C1 segment of cervical spinal cord (tissue), 14 donors: ENCODE measurements around the gene FCRL5.
"Not testable (repeated sequence)": the region's sequence is repeated elsewhere in the genome, so short reads cannot be mapped to it uniquely, and the experiment has no call there.

Source experiments
- DNase-seq, 14 donors: peaks; one replicate each; lab custom pipeline; 2025; lab: John Stamatoyannopoulos, UW

Gene FCRL5

GRCh38 chr1:157487504-157487903 lies 64.8 kb downstream of the FCRL5 start:
- DNase-seq: no peak

GRCh38 chr1:157487096-157487495 lies 65.2 kb downstream of the FCRL5 start:
- no peak for DNase-seq

GRCh38 chr1:157486400-157486799 lies 65.9 kb downstream of the FCRL5 start:
- DNase-seq: not testable (repeated sequence)

GRCh38 chr1:157485793-157486192 lies 66.5 kb downstream of the FCRL5 start:
- DNase-seq: no peak

GRCh38 chr1:157484573-157484972 lies 67.7 kb downstream of the FCRL5 start:
- DNase-seq: no peak

GRCh38 chr1:157483635-157484034 lies 68.7 kb downstream of the FCRL5 start:
- no peak for DNase-seq

- no peak for DNase-seq
These were observed 69.6 kb downstream of the FCRL5 start for GRCh38 chr1:157482717-157483116.

GRCh38 chr1:157482174-157482573 lies 70.1 kb downstream of the FCRL5 start:
- DNase-seq: no peak

- no peak for DNase-seq
These were observed 74.3 kb downstream of the FCRL5 start for GRCh38 chr1:157478030-157478429.

- no peak for DNase-seq
These were observed 74.9 kb downstream of the FCRL5 start for GRCh38 chr1:157477419-157477818.

GRCh38 chr1:157472959-157473358 lies 79.4 kb downstream of the FCRL5 start:
- DNase-seq: no peak

GRCh38 chr1:157472056-157472701 lies 80.1 kb downstream of the FCRL5 start:
- no peak for DNase-seq

GRCh38 chr1:157471531-157471930 lies 80.8 kb downstream of the FCRL5 start:
- DNase-seq: no peak

- DNase-seq: no peak
These were observed 82.3 kb downstream of the FCRL5 start for GRCh38 chr1:157469752-157470675.

GRCh38 chr1:157469300-157469699 lies 83.0 kb downstream of the FCRL5 start:
- no peak for DNase-seq

- DNase-seq: no peak
These were observed 86.3 kb downstream of the FCRL5 start for GRCh38 chr1:157466011-157466410.
